ENCODE data around the gene STAM.

- TF ChIP-seq, protein P1, sequence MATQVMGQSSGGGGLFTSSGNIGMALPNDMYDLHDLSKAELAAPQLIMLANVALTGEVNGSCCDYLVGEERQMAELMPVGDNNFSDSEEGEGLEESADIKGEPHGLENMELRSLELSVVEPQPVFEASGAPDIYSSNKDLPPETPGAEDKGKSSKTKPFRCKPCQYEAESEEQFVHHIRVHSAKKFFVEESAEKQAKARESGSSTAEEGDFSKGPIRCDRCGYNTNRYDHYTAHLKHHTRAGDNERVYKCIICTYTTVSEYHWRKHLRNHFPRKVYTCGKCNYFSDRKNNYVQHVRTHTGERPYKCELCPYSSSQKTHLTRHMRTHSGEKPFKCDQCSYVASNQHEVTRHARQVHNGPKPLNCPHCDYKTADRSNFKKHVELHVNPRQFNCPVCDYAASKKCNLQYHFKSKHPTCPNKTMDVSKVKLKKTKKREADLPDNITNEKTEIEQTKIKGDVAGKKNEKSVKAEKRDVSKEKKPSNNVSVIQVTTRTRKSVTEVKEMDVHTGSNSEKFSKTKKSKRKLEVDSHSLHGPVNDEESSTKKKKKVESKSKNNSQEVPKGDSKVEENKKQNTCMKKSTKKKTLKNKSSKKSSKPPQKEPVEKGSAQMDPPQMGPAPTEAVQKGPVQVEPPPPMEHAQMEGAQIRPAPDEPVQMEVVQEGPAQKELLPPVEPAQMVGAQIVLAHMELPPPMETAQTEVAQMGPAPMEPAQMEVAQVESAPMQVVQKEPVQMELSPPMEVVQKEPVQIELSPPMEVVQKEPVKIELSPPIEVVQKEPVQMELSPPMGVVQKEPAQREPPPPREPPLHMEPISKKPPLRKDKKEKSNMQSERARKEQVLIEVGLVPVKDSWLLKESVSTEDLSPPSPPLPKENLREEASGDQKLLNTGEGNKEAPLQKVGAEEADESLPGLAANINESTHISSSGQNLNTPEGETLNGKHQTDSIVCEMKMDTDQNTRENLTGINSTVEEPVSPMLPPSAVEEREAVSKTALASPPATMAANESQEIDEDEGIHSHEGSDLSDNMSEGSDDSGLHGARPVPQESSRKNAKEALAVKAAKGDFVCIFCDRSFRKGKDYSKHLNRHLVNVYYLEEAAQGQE (IDR thresholded peaks at IDR 0.05; ENCODE audit: insufficient read depth in 1 of 2, low read depth in 2 of 2, low read length in 2 of 2): no peak
- no peak for TF ChIP-seq POLR2AphosphoS5 (IDR thresholded peaks at IDR 0.05; ENCODE audit: low read depth, low read length)
Measured at GRCh38 chr10:17736223-17736622, 92.3 kb downstream of the STAM start.

Data from PFSK-1 (cell line).